ENCODE measurements around the gene FAAP100.

The FAAP100 gene

DNA sequence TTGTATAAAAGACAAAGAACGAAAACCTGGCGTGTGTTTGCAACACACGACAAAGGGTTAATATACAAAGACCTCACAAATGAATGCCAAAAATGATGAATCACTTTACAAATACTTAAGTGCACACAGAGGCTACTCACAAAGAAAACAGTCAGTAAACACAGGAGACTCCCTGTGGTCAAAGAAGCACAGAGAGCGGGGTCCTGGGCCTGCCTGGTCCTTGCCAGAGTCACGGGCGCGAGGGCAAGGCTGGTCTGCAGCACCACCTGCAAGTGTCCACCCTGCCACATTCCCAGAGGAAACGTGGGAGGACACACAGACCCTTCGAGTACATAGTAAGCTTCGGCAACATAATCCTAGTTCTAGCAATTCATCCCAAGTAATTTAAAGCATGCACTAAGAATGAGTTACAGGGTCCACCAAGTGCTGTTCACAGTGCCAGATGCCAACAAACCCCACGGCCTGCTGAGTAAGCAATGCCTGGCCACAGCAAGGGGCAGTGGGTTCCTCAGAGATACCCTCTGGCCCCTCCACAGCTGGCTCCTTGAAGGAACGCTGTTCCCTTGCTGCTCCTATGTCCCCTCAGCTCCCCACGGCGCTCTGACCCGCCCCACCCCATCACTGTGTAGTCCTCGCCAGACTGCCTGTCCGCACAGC lies 24.6 kb upstream of the FAAP100 start:
- DNase-seq, result peak; percentile 80

DNA sequence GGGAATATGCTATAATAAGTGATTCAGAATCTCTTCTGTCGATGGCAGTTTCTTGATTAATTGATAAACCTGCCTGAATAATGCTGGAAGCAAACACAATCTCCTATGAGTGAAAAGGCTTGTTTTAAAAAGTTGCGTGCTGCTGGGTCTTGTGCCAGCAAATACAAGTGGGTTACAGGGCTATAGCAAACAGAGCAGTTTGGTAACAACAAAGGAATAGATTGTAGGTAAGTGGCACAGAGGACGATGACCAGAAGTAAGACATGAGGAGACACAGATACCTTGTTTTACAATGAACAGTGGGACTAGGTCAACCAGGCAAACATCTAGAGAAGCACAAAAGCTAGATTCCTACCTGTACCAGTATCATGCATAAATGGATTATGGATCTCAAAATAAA lies 23.7 kb upstream of the FAAP100 start:
- no peak for DNase-seq

DNA sequence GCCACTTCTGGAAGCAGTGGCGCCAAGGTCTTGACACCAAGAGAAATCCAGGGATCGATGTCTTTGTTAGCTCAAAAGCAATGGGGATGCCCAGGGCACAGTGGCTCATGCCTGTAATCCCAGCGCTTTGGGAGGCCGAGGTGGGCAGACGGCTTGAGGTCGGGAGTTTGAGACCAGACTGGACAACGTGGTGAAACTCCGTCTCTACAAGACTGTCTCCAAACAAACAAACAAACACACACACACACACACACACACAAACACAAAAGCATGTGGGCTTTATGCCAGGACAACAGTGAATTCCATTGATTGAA lies 22.4 kb upstream of the FAAP100 start:
- no peak for DNase-seq

DNA sequence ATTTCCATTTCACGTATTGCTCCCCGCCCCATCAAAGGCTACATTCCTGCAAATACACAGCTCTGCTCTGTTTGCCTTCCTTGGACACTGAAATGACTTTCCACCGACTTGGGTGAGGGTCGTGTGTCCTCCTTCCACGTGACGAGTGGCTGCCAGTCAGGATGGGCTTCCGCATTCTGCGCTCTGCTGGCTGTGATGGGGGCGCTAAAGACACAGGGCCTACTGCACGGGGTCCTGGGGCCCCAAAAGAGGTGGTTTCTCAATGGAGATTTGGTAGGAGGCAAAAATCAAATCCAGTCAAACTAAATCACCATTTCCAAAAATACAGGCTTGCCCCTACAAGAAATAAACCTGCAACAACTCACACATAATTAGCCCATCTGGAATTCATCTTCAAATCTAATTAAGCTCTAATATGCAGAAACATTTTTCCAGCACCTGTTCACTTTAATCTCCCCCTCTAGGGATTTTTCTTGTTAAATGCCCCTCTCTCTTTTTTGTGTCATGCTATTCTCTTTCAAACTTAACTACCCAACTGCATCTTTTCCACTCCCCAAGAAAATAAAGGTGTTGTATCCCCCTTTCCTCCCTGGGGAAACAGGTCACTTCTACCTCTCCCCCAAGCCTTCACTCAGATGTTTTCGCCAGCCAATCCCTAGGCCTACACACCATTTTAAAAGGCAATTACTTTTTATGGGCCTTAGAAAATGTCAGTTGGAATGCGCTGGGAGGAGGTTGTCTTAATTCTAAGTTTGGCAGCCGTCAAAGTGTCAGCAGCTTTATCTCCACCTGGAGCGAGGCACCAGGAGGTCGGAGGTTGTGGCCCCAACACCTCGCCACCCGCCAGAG lies 21.9 kb upstream of the FAAP100 start:
- no peak for DNase-seq

DNA sequence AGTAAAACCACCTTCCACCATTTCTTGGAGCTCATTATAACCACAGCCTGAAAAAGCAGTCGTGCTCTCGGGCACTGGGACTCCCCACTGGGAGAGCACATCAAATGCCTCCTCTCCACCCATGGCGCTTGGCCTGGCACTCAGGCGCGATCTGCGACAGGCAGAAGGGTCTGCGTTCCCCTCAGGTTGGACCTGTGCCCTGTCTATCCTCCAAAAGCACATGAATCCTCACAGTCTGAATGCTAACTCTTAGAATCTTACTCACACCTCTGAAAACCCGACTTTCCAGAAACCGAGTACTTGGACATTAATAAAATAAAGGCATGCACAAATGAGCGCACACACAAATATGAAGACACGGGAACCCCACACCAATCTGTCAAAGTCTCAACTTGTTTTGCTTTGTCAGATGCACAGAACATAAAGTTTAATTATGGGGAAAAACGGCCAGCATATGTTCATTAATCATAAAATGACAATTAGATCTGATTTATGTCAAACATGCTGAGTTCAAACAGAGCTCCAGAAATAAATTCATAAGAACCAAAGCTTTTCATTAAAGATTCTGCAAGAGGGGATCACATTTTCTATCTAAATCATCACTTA lies 20.5 kb upstream of the FAAP100 start:
- peak; percentile 56 for DNase-seq

DNA sequence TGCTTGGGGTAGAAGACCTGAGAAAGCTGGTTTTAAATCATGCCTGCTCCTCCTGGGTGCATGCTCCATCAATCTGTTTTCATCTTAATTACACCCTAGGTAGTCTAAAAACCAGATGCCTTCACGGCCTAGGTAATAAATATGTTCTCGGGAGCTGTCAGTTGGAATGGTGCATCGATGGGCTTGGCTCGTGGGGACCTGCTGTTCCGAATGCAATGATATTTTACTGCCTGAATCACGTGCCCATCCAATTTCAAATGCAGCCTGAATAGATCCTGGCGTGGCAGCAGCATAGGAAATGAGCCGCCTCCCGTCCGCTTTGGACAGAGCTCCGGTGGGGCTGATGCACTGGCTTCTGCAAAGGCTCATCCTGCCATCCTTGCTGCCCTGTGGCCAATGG lies 18.8 kb upstream of the FAAP100 start:
- DNase-seq, result no peak

DNA sequence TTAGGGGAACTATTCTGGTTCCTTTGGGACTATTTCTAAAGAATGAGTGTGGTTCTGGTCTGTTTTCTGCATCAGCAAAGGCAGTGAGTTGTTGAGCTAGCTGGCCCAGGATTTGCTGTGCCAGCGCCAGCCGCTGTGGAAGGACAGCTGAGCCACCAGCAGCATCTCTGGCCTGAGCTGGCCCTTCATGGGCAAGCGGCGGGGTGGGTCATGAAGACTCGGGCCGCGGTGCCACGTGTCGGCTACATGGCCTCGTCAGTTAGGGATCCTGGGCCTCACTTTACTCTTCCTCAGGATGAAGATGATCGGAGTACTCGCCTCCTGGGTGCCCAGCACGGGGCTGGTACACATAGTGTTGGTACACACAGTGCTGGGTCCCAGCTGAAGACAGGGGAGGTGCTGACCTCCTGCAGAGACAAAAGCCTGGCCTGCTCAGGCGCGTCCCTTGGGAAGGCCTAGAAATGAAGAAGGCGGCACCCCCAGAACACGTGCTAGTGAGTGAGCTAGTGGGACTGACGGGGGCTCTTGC lies 17.9 kb upstream of the FAAP100 start:
- no peak for DNase-seq

DNA sequence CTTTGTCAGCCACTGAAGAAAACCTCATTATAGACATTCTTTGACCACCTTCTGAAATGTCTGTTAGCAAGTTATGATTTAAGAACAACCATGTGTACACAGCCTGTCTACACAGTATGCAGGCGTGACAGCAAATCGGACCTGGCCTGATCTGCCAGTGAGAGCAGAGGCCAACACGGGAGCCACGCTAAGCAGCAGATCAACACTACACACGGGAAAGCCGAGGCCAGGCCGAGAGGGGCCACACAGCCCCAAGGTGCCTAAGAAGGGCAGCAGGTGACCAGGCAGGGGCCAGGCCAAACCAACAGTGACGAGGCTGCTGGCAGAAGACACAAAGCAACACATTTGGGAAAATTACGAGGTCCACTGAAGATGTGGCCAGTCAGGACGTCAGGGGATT lies 16.3 kb upstream of the FAAP100 start:
- no peak for DNase-seq

DNA sequence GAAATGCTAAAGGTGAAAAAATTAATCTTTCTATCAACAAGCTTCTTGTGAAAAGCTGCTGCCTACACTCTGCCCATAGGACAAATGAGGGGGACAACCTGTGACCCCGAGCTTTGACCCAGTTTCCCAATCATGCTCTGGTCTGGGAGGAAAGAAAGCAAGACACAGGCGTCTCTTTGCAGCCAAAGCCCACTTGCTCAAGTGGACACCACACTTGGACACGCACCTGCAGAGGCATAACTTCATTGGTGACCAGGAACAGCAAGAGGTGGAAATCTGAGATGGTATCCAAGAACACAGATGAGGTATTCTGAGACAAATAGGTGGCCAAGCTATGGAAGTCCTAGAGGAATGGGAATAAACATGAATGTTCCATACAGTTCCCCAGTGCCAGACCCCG lies 15.0 kb upstream of the FAAP100 start:
- DNase-seq, result no peak

DNA sequence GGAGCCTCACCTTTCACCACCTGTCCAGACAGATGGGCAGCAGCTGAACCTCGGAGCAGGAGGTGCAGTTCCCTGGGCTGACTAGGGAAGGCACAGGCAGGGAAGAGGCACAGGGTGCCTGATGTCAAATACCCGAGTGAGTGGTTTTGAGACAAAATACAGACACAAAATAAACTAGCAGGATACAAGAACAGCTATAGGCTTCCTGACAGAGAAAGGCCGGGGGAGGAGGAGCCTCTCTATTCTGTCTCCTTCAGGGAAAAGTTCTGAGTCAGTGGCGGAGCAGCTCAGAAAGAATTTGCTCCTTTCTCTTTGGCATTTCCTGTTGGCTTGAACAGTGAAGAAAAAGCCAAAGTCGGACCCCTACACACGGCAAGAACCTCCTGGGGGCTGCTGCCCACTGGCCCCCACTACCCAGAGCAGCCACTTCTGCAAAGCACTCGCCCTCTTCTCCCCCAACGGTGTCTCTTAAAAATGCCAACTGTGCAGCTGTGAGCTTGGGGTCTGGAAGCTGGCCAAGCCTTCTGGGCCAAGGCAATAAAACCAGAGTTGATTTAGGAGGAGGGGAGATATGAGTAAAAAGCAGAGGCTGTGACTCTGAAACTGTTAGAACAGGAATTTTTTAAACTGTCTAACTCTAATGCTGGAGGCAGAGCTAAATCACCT lies 14.4 kb upstream of the FAAP100 start:
- DNase-seq, result peak; percentile 100

DNA sequence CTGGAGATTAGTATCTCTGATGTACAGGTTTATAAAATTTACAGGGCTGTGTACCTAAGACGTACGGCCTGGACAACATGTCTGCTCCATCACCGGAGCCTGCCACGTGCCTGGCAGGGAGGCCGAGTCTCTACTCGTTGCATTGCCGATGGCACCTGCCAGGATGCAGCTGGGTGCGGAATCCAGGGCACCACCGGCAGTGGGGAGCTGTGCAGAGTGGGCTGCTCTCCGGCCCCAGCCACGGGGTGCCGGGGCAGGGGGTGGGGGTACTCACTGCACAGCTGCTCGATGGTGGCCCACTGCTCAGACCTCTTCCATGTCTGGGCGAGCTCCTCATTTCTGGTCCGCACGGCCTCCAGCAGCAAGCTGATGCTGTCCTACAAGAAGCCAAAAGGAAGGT lies 13.1 kb upstream of the FAAP100 start:
- no peak for DNase-seq

DNA sequence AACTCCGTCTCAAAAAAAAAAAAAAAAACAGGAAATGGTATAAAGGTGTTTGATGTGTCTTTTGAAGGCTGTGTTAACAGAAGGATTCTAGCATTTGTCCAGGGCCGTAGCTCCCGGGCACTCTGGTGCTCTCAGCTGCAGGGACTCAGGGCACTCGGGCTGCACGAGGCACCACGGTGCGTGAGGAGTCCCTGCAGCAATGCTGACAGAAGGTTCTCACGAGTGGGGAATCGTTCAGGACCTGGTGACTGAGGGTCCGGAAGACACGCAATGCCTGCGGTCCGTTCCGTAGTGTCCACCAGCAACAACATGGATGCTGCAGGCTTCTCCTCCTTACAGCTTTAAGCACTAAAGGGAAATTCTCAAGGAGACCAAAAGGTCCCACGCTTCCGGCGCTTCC lies 12.6 kb upstream of the FAAP100 start:
- DNase-seq, result no peak

DNA sequence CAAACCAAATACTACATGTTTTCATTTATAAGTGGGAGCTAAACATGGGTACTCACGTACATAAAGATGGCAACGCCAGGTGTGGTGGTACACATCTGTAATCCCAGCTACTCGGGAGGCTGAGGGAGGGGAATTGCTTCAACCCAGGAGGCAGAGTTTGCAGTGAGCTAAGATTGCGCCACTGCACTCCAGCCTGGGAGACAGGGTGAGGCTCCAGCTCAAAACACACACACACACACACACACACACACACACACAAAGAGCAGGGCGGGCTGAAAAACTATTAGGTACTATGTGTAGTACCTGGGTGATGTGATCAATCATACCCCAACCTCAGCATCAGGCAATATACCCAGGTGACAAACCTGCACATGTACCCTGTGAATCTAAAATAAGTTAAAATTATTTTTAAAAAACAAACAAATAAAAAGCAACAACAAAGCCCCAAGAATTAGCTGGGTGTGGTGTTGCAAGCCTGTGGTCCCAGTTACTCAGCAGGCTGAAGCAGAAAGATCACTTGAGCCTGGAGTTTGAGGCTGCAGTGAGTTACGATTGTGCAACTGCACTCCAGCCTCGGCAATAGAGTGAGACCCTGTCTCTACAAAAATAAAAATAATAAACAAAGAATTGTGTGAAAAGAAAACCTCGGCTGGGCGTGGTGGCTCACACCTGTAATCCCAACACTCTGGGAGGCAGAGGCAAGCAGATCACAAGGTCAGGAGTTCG lies 11.9 kb upstream of the FAAP100 start:
- peak; percentile 50 for DNase-seq

DNA sequence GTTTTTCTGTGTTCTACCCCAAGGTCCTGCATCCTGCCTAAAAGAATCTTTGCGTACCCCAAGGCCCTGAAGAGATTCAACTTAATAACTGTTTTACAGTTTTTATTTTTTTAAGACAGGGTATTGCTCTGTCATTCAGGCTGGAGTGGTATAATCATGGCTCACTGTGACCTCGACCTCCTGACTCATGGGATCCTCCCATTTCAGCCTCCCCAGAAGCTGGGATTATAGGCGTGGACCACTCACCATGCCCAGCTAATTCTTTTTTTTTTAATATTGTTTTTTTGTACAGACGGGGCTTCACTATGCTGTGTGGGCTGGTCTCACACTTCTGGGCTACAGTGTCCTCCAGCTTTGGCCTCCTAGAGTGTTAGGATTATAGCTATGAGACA lies 9.3 kb upstream of the FAAP100 start:
- DNase-seq, result no peak

DNA sequence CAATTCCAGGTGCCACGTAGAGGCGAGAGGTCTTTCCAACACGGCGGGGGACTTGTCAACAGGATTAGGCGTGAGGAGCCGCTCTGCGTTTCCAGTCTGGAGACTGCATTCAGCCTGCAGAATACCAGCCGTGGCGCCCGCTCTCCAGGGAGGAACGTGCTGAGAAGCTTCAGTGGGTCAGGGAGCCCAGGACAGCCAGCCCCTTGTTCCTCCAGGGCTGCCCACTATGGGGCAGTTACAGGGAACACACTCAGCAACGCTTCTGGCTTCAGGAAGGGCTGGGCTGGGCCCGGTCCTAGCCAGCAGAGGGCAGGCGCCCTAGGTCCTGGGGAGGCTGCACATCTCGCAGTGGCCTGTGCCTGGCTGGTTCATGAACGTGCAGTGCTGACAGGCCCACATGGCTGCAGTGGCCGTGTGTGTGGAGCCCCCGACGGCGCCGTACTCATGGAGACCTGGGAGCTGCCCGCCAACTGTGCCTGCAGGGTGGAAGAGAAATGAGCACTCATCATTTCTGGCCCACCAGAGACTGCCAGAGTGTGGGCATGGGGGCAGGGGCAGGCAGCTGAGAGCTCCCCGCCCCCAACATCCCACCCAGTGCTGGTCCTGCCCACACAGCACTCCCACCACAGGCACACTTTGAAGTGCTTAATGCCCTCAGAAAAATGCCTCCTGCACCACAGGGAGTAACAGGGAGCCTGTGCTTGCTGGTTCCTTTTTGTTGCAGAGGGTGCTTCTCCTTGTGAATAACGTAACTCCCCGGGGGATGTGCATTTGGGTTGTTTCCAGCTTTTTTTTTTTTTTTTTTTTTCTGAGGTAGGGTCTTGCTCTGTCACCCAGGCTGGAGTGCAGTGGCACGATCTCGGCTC lies 7.0 kb upstream of the FAAP100 start:
- DNase-seq, result peak; percentile 32

DNA sequence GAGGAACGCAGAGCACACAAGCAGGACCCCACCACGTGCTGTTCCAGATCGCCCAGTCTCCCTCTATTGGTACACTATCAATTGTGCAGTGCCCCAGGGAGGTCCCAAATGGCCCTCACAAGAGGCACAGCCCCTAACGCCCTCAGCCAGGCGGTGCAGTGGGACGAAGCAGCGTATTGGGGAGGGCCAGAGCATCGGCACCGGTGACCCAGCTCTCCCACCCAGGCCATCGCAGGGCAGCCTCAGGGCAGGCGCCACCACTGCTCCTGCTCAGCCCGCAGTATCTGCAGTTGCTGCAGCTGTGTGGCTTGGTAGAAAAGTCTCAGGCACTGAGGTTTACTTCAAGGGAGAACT lies 5.9 kb upstream of the FAAP100 start:
- DNase-seq, result no peak

DNA sequence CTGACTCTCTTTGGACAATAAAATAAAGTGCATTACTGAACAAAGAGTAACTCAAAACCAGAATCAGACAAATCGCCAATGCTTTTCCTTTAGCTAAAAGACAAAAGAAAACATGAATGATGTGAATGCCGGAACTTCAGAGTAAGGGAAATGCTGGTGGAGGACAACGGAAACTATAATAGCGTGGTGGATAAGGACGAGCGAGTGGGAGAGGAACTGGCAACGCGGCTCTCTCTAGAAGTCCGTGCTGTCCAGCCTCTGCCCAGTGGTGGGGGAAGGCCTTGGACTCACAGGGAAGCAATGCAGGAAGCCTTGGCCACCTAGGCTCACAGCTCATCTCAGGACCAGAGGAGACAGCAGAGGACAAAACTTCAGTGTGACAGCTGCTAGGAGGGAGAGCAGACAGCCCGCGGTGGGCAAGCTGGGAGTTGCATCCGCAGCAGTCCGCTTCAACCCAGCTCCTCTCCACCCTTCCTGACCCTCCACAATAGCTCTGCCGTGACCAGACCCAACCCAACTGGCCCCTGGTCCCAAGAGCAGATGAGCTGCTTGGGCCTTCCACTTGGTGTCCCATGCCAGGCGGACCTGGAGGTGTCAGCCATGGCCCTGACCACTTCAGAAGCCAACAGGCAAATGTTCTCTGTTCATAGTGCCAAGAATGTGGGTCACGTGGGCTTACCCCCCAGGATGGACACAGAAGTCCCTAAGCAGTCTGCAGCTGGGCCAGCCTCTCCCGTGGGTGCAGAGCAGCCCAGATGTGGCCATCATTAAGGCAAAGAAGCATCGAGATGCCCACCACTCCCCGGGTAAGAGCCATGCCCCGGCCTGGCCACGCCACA lies 5.3 kb upstream of the FAAP100 start:
- no peak for DNase-seq

DNA sequence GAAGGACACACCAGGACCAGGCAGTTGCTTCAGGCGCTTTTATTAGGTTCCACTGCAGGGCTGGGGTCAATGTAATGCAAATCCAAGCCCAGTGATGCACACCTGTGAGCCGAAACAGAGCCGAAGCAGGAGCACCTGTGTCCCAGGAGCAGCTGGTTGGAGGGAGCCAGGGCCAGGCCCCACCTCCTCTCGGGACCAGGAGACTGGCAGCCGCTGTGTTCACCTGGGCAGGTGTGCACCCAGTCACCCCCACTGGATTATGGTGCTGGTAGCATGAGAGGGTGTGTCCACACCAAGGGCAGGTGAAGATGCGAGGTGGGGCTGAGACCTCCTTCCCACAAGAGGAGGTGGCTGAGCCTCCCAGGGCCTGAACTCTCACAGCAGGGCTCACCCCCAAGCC lies 4.7 kb upstream of the FAAP100 start:
- DNase-seq, result no peak

DNA sequence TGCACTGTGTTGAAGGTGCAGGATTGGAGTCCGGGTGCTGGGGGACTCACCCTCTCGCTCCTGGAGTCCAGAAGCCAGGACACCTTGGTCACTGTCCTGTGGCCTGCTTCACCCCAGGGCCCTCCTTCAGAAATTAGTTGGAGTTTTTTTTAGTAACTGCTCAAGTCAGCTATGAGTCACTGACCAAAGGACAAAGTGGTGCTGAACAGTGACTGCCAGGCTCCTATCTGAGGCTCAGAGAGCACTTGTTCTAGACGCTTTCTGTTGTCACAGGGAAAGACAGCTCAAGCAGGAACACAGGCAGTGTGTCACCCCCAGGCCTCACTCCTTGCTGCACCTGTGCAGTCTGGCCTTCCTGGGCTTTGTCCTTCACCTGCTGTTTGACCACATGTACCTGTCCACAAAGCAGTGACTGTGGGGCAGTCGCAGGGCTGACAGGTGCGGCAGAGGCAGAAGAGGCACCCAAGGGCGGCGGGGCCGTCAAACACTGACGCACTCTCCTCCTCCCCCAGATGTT lies 4.1 kb upstream of the FAAP100 start:
- DNase-seq, result no peak

DNA sequence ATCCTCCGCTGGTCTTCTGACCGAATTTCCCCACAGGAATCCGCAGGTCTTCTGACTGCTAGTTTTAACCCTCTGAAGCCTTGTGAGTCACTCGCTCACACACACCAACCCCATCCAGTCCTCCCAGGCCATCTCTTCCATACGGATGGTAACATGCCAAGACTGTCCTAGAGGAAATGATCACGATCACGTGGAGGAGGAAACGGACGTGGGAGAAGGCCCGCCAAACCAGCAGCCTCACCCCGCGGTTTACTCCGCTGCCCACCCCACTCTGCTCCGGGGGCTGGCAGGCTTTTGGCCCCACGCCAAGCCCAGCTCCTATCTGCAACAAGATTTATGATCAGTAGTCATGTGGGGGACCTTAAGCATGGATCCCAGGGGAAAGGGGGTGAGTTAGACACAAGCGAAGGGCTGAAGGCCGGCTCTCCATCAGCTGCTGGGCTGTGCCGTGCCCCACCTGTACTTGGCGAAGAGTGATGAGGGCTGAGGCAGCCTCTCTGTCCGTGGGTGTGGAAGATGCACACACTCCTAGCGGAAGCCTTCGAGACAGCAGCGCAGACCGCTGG lies 1.5 kb upstream of the FAAP100 start:
- DNase-seq, result peak; percentile 98

All from fibroblast of upper back skin (primary cell).